Suprapubic skin (tissue), 4 donors: Measurements from ENCODE around the gene KCTD19. TPM values are rescaled to one million over a fixed set of nuclear protein-coding genes. Genes with fewer than 3 reads are reported as not detected.

Experiments
- DNase-seq, 2 donors: peaks; one replicate each; pipeline ENCODE4 v3.0.0-alpha.2; 2019; ENCODE audit warnings: low spot score in 2 of 2
- H3K27ac ChIP-seq: fragments of 200-600 bp; sonication (generic); one replicate; pipeline ENCODE4 v1.5.1; 2019
- H3K27me3 ChIP-seq: fragments of 200-600 bp; sonication (generic); one replicate; pipeline ENCODE4 v1.5.1; 2019
- H3K36me3 ChIP-seq: fragments of 200-600 bp; sonication (generic); one replicate; pipeline ENCODE4 v1.5.1; 2019
- H3K4me1 ChIP-seq: fragments of 200-600 bp; sonication (generic); one replicate; pipeline ENCODE4 v1.5.1; 2019
- H3K4me3 ChIP-seq: fragments of 200-600 bp; sonication (generic); one replicate; pipeline ENCODE4 v1.5.1; 2019; ENCODE audit warnings: mild to moderate bottlenecking
- H3K9me3 ChIP-seq: fragments of 200-600 bp; sonication (generic); one replicate; pipeline ENCODE4 v1.5.1; 2019
- CTCF ChIP-seq, 2 donors: fragments of 200-600 bp in 1 of 2; fragments of 450-650 bp in 1 of 2; sonication (generic) in 1 of 2; IDR thresholded peaks; one replicate each; pipeline ENCODE4 v1.5.1; 2016 to 2019; ENCODE audit warnings: antibody characterized with exemption in 2 of 2, mild to moderate bottlenecking in 1 of 2, moderate library complexity in 1 of 2
- EP300 ChIP-seq: sonication (generic); formaldehyde crosslinking; IDR thresholded peaks from one replicate; pipeline ENCODE4 v1.6.1; 2017; ENCODE audit warnings: antibody characterized with exemption
- POLR2A ChIP-seq, 2 donors: fragments of 450-650 bp; IDR thresholded peaks; one replicate each; pipeline ENCODE4 v1.6.1; 2017; ENCODE audit warnings: antibody characterized with exemption in 2 of 2, mild to moderate bottlenecking in 2 of 2, moderate library complexity in 2 of 2
- POLR2AphosphoS5 ChIP-seq, 3 donors: sonication (generic); formaldehyde crosslinking; IDR thresholded peaks; one replicate each; pipeline ENCODE4 v1.6.1; 2017; ENCODE audit warnings: antibody characterized with exemption in 3 of 3
- WGBS: methylation state at CpG from one replicate; pipeline ENCODE4 v1.1.5; 2018; 5-methylcytosine and 5-hydroxymethylcytosine counted together
- total RNA-seq, 4 donors: library from RNA; depleted of rRNA; stranded (reverse); fragments of >200 nt; gene quantifications; one replicate each; pipeline ENCODE4 v1.1.0, GENCODE V29; 2016

The KCTD19 gene
- total RNA-seq, 4 donors from 2014 or later: 0.25 TPM; not detected in 3

- TF ChIP-seq EP300: no peak
- no peak for TF ChIP-seq CTCF (IDR thresholded peaks at IDR 0.05)
- TF ChIP-seq POLR2AphosphoS5 (IDR thresholded peaks at IDR 0.05): no peak
- TF ChIP-seq POLR2A (IDR thresholded peaks at IDR 0.05): no peak
- H3K36me3 ChIP-seq: peaks cover 13% of the 10 kb centered on the region
- H3K27me3 ChIP-seq: no peaks in the 10 kb centered on the region
- no peaks in the 10 kb centered on the region for H3K9me3 ChIP-seq
- H3K4me1 ChIP-seq: no peaks in the 10 kb centered on the region
- DNase-seq: no peak
- no peak overlapping the region for H3K27ac ChIP-seq
- WGBS: 98% methylated on average over 4 of the region's 4 CpGs
- no peak overlapping the region for H3K4me3 ChIP-seq
Measured at GRCh38 chr16:67271446-67271845, 55.1 kb downstream of the KCTD19 start.

- 85% methylated on average over 11 of the region's 11 CpGs for WGBS
- Histone ChIP-seq H3K36me3 (peaks cover 7% of the 10 kb centered on the region), H3K27ac (no peak overlapping the region), H3K9me3 (no peaks in the 10 kb centered on the region), H3K27me3 (no peaks in the 10 kb centered on the region), H3K4me1 (no peaks in the 10 kb centered on the region), H3K4me3 (no peak overlapping the region)
- no peak for DNase-seq
- TF ChIP-seq POLR2A (IDR thresholded peaks at IDR 0.05) (no peak), CTCF (IDR thresholded peaks at IDR 0.05) (no peak), EP300 (no peak), POLR2AphosphoS5 (IDR thresholded peaks at IDR 0.05) (no peak)
Measured at GRCh38 chr16:67270931-67271338, 55.6 kb downstream of the KCTD19 start.

- H3K4me1 ChIP-seq: no peaks in the 10 kb centered on the region
Measured at GRCh38 chr16:67269766-67270165, 56.8 kb downstream of the KCTD19 start.

GRCh38 chr16:67268136-67268579, 58.4 kb downstream of the KCTD19 start:
- Histone ChIP-seq H3K4me1 (no peaks in the 10 kb centered on the region), H3K27me3 (no peaks in the 10 kb centered on the region), H3K36me3 (no peaks in the 10 kb centered on the region), H3K27ac (no peak overlapping the region), H3K9me3 (no peaks in the 10 kb centered on the region), H3K4me3 (no peak overlapping the region)
- WGBS: 53% methylated on average over 5 of the region's 5 CpGs
- TF ChIP-seq POLR2A (IDR thresholded peaks at IDR 0.05) (no peak), CTCF (IDR thresholded peaks at IDR 0.05) (no peak), EP300 (no peak), POLR2AphosphoS5 (IDR thresholded peaks at IDR 0.05) (no peak)
- no peak for DNase-seq

More at GRCh38 chr16:67269766-67270165, 56.8 kb downstream of the KCTD19 start:
- Histone ChIP-seq H3K9me3 (no peaks in the 10 kb centered on the region), H3K27ac (no peak overlapping the region), H3K27me3 (no peaks in the 10 kb centered on the region), H3K4me3 (no peak overlapping the region), H3K36me3 (no peaks in the 10 kb centered on the region)
- TF ChIP-seq CTCF (IDR thresholded peaks at IDR 0.05): no peak
- no peak for TF ChIP-seq EP300
- no peak for DNase-seq
- 41% methylated on average over 5 of the region's 5 CpGs for WGBS

GRCh38 chr16:67265834-67266233, 60.7 kb downstream of the KCTD19 start:
- no peaks in the 10 kb centered on the region for H3K36me3 ChIP-seq
- no peaks in the 10 kb centered on the region for H3K27me3 ChIP-seq
- no peak for TF ChIP-seq POLR2A (IDR thresholded peaks at IDR 0.05)
- TF ChIP-seq CTCF (IDR thresholded peaks at IDR 0.05): no peak
- no peak for TF ChIP-seq EP300
- TF ChIP-seq POLR2AphosphoS5 (IDR thresholded peaks at IDR 0.05): no peak
- no peak overlapping the region for H3K27ac ChIP-seq
- H3K9me3 ChIP-seq: no peaks in the 10 kb centered on the region
- H3K4me3 ChIP-seq: no peak overlapping the region
- H3K4me1 ChIP-seq: no peaks in the 10 kb centered on the region
- DNase-seq: no peak
- 54% methylated on average over 7 of the region's 8 CpGs for WGBS
